Right lobe of liver (tissue), 6 donors: Measurements from ENCODE around the gene SAMMSON. TPM values are rescaled to one million over a fixed set of nuclear protein-coding genes. Genes with fewer than 3 reads are reported as not detected.

ENCODE experiments used
- ATAC-seq, 4 donors: fragments of 200-7000 bp; cut with Tn5 transposase; one replicate each; pipeline ENCODE4 v1.9.1; 2020; ENCODE audit warnings: mild to moderate bottlenecking in 4 of 4, moderate library complexity in 4 of 4
- DNase-seq, 3 donors: peaks; one replicate each; pipeline ENCODE4 v3.0.0-alpha.2; 2020
- H3K27ac ChIP-seq, 3 donors: fragments of 200-600 bp; one replicate each; pipeline ENCODE4 v1.8.0; 2022
- H3K27me3 ChIP-seq, 2 donors: fragments of 200-600 bp; one replicate each; pipeline ENCODE4 v1.8.0; 2022
- H3K36me3 ChIP-seq, 4 donors: fragments of 200-600 bp; sonication (generic) in 1 of 4; one replicate each; pipeline versions ENCODE4 v1.5.1 to v1.8.0; 2017 to 2022; ENCODE audit warnings: control low read depth in 1 of 4
- H3K4me1 ChIP-seq, 4 donors: fragments of 200-600 bp; sonication (generic) in 1 of 4; one replicate each; pipeline versions ENCODE4 v1.5.1 to v1.8.0; 2017 to 2022; ENCODE audit warnings: control low read depth in 1 of 4
- H3K4me3 ChIP-seq, 3 donors: fragments of 200-600 bp; one replicate each; pipeline ENCODE4 v1.8.0; 2022
- H3K9me3 ChIP-seq, 4 donors: fragments of 200-600 bp; sonication (generic) in 1 of 4; one replicate each; pipeline versions ENCODE4 v1.5.1 to v1.8.0; 2017 to 2022; ENCODE audit warnings: control low read depth in 1 of 4
- POLR2A ChIP-seq: fragments of 450-650 bp; IDR thresholded peaks from one replicate; pipeline ENCODE4 v1.6.1; 2017; ENCODE audit warnings: antibody characterized with exemption, mild to moderate bottlenecking
- WGBS: methylation state at CpG from one replicate; pipeline ENCODE4 v1.1.6; 2018; ENCODE audit warnings: low coverage, low lambda C conversion rate; ENCODE audit not compliant: insufficient coverage; ENCODE audit errors: missing lambda C conversion rate; 5-methylcytosine and 5-hydroxymethylcytosine counted together
- intact Hi-C, 2 donors: fragments of 100-400 bp; cut with DNase I; formaldehyde crosslinking; loops; one replicate each; pipeline versions ENCODE4 v1.11.2 to v1.14.1; 2022
- total RNA-seq, 6 experiments: library from RNA; depleted of rRNA in 2 of 6; stranded (reverse); fragments of >200 nt in 2 of 6; fragmentation: NEBNext Ultra II Directional in 3 of 6; extraction: Animal tissue kit (Norgen Biotek cat#: 25700) in 3 of 6; gene quantifications; one replicate each; pipeline versions ENCODE4 v1.1.0 to v1.2.4, GENCODE V29; 2016 to 2023
- TF ChIP-seq, protein P1 (sequence below), 4 donors: fragments of 200-600 bp in 3 of 4; fragments of 450-650 bp in 1 of 4; IDR thresholded peaks; one replicate each; pipeline versions ENCODE4 v1.5.1 to v1.8.0; 2016 to 2022; ENCODE audit warnings: antibody characterized with exemption in 4 of 4, mild to moderate bottlenecking in 2 of 4
- donor health status: DM: no; HTN: yes; CAD: no.
- donor health status: DM: no; HTN: no; CAD: no.
- donor health status: DM: no; HTN: no; CAD: no.
- donor health status: DM: no; HTN: yes; CAD: no.
- donor health status: DM: no; HTN: yes; CAD: no.

The SAMMSON gene
- total RNA-seq, 6 experiments from 2014 or later = not detected

DNA sequence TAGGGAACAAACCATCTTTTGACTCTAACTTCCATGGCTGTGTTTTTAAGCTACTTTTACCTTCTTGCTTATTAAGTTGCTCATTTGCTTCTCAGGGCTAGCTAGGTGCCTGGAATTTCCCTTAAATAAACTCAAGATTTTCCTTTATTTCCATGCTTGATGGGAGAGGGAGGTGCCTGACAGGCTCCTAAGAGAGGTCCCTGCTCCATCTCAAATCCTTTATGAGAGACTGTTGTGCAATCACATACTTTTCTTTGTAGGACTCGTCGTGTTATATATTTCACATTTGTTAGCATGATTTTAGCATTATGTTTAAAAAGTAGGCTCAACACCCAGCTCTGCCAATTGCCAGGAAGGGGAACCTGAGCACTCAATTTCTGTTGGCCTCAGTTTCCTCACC lies 95.7 kb downstream of the SAMMSON start:
- ATAC-seq = no peak
- Histone ChIP-seq H3K27ac (no peak overlapping the region), H3K4me3 (no peak overlapping the region), H3K4me1 (no peaks in the 10 kb centered on the region), H3K9me3 (no peaks in the 10 kb centered on the region), H3K36me3 (no peaks in the 10 kb centered on the region), H3K27me3 (no peaks in the 10 kb centered on the region)
- DNase-seq = no peak
- intact Hi-C loops = no loop called here
- WGBS = 96% methylated on average over 2 of the region's 2 CpGs
- TF ChIP-seq POLR2A = no peak
- TF ChIP-seq, protein P1, sequence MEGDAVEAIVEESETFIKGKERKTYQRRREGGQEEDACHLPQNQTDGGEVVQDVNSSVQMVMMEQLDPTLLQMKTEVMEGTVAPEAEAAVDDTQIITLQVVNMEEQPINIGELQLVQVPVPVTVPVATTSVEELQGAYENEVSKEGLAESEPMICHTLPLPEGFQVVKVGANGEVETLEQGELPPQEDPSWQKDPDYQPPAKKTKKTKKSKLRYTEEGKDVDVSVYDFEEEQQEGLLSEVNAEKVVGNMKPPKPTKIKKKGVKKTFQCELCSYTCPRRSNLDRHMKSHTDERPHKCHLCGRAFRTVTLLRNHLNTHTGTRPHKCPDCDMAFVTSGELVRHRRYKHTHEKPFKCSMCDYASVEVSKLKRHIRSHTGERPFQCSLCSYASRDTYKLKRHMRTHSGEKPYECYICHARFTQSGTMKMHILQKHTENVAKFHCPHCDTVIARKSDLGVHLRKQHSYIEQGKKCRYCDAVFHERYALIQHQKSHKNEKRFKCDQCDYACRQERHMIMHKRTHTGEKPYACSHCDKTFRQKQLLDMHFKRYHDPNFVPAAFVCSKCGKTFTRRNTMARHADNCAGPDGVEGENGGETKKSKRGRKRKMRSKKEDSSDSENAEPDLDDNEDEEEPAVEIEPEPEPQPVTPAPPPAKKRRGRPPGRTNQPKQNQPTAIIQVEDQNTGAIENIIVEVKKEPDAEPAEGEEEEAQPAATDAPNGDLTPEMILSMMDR (IDR thresholded peaks at IDR 0.05) = no peak

DNA sequence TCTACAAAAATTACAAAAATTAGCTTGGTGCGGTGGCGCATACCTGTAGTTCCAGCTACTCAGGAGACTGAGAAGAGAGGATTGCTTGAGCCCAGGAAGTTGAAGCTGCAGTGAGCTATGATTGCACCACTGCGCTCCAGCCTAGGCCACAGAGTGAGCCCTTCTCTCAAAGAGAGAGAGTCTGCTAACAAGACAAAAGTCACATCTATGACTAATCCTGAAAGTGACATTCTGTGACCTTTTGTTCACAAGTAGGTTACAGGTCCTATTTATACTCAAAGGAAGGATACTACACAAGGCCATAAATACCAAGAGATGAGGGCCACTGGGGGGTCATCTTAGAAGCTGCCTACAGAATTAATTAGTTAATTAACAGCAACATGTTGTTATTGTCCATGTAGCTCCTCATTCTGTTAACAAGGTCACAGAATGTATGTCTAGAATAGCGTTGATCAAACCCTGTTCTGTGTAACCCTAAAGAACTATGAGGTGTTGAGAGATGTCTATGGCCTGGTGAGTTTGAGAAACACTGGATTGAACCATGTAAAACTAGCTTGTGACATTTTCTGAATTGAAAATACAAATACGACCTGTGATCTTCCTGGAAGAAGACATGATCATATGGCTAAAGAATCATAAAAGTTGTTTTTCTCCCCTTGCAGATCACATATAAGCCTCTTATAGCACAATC lies 97.0 kb downstream of the SAMMSON start:
- no peak overlapping the region for H3K4me3 ChIP-seq
- H3K4me1 ChIP-seq = no peaks in the 10 kb centered on the region
- no peaks in the 10 kb centered on the region for H3K27me3 ChIP-seq
- no peaks in the 10 kb centered on the region for H3K36me3 ChIP-seq
- WGBS = 87% methylated on average over 5 of the region's 5 CpGs
- TF ChIP-seq POLR2A = no peak
- TF ChIP-seq, protein P1 (IDR thresholded peaks at IDR 0.05) = no peak
- ATAC-seq (peak in 1 of 4 donors; percentile 44), DNase-seq (no peak)
- no peaks in the 10 kb centered on the region for H3K9me3 ChIP-seq
- intact Hi-C loops = no loop called here
- H3K27ac ChIP-seq = no peak overlapping the region

DNA sequence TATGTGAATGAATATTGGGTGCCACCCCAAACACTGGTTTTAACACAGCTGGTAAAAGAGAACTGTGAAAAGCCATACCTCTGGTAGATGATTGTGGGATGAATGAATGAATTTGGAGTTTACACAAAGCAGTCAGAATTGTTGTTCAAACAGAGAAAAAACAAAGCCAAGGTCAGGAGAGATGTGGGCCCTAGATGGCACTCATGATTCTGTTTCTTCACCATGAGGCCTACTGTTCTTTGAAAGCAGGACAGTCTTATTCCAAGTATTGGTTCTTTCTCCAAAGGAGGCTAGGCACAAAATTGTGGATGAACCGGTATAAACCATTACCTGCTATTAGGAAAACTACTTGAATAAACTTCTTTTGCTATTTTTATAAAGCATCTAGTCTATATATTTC lies 97.6 kb downstream of the SAMMSON start:
- WGBS = 92% methylated on average over 1 of the region's 1 CpG
- Histone ChIP-seq H3K4me1 (no peaks in the 10 kb centered on the region), H3K27ac (no peak overlapping the region), H3K36me3 (no peaks in the 10 kb centered on the region), H3K27me3 (no peaks in the 10 kb centered on the region), H3K9me3 (no peaks in the 10 kb centered on the region), H3K4me3 (no peak overlapping the region)
- ATAC-seq = no peak
- intact Hi-C loops = no loop called here
- DNase-seq = no peak
- TF ChIP-seq POLR2A = no peak
- TF ChIP-seq, protein P1 (IDR thresholded peaks at IDR 0.05) = no peak

DNA sequence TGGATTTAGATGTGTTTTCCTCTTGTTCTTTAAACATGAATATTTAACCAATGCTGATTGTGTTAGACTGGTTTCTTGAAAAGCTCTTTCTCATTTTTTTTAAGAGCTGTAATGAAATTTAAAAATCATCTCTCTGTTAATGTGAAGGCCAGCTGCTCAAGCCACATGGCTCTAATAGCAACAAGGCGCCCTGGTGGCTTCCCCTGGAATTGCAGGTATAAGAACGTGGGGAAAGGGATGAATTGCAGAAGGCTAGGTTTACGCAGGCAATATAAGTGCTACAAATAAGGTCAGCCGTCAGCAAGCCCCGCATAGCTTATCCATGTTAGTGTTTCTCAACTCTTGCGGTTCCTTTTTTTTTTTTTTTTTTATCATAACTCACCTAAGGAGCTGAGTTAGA lies 108.5 kb downstream of the SAMMSON start:
- intact Hi-C loops = no loop called here
- Histone ChIP-seq H3K9me3 (no peaks in the 10 kb centered on the region), H3K4me1 (no peaks in the 10 kb centered on the region), H3K4me3 (no peak overlapping the region), H3K27ac (no peak overlapping the region), H3K27me3 (no peaks in the 10 kb centered on the region), H3K36me3 (no peaks in the 10 kb centered on the region)
- DNase-seq = peak in 2 of 3 donors; percentile 25 to 54
- TF ChIP-seq POLR2A = no peak
- TF ChIP-seq, protein P1 (IDR thresholded peaks at IDR 0.05) = peak; percentile 27 to 65 (median 48)
- 46% methylated on average over 5 of the region's 6 CpGs for WGBS
- ATAC-seq = peak; percentile 55 to 80 (median 70)
